ENCODE data around the gene CACNA1D.

The CACNA1D gene

GRCh38 chr3:53673722-53674350 is 179.4 kb downstream of the CACNA1D start:
- H3K4me3 ChIP-seq (ENCODE audit: low read depth, low read length) = no peak overlapping the region
- no peaks in the 10 kb centered on the region for H3K4me1 ChIP-seq (ENCODE audit: control insufficient read depth, insufficient read depth, low read length)
- no peaks in the 10 kb centered on the region for H3K36me3 ChIP-seq (ENCODE audit: control insufficient read depth, insufficient read depth, low read length)
- no peaks in the 10 kb centered on the region for H3K9me3 ChIP-seq (ENCODE audit: control insufficient read depth, insufficient read depth, low read depth, low read length)
- H3K9ac ChIP-seq (ENCODE audit: low read length) = no peak overlapping the region
- no peak overlapping the region for H3K27ac ChIP-seq (ENCODE audit: low read depth, low read length)
- H3K27me3 ChIP-seq (ENCODE audit: control insufficient read depth, insufficient read depth, low read length) = no peaks in the 10 kb centered on the region

GRCh38 chr3:53674582-53674981 is 180.2 kb downstream of the CACNA1D start:
- Histone ChIP-seq H3K9me3 (ENCODE audit: control insufficient read depth, insufficient read depth, low read depth, low read length) (no peaks in the 10 kb centered on the region), H3K4me1 (ENCODE audit: control insufficient read depth, insufficient read depth, low read length) (no peaks in the 10 kb centered on the region), H3K36me3 (ENCODE audit: control insufficient read depth, insufficient read depth, low read length) (no peaks in the 10 kb centered on the region), H3K27ac (ENCODE audit: low read depth, low read length) (no peak overlapping the region), H3K9ac (ENCODE audit: low read length) (no peak overlapping the region), H3K27me3 (ENCODE audit: control insufficient read depth, insufficient read depth, low read length) (no peaks in the 10 kb centered on the region), H3K4me3 (ENCODE audit: low read depth, low read length) (no peak overlapping the region)

GRCh38 chr3:53675022-53675697 is 180.7 kb downstream of the CACNA1D start:
- Histone ChIP-seq H3K4me3 (ENCODE audit: low read depth, low read length) (no peak overlapping the region), H3K27ac (ENCODE audit: low read depth, low read length) (no peak overlapping the region), H3K9me3 (ENCODE audit: control insufficient read depth, insufficient read depth, low read depth, low read length) (no peaks in the 10 kb centered on the region), H3K27me3 (ENCODE audit: control insufficient read depth, insufficient read depth, low read length) (no peaks in the 10 kb centered on the region), H3K4me1 (ENCODE audit: control insufficient read depth, insufficient read depth, low read length) (no peaks in the 10 kb centered on the region), H3K9ac (ENCODE audit: low read length) (no peak overlapping the region), H3K36me3 (ENCODE audit: control insufficient read depth, insufficient read depth, low read length) (no peaks in the 10 kb centered on the region)

- no peak overlapping the region for H3K9ac ChIP-seq (ENCODE audit: low read length)
- H3K4me3 ChIP-seq (ENCODE audit: low read depth, low read length) = no peak overlapping the region
- no peaks in the 10 kb centered on the region for H3K4me1 ChIP-seq (ENCODE audit: control insufficient read depth, insufficient read depth, low read length)
- H3K36me3 ChIP-seq (ENCODE audit: control insufficient read depth, insufficient read depth, low read length) = no peaks in the 10 kb centered on the region
- H3K27me3 ChIP-seq (ENCODE audit: control insufficient read depth, insufficient read depth, low read length) = peaks cover 2% of the 10 kb centered on the region; the same call in 1 of the 2 replicates
- no peak overlapping the region for H3K27ac ChIP-seq (ENCODE audit: low read depth, low read length)
- no peaks in the 10 kb centered on the region for H3K9me3 ChIP-seq (ENCODE audit: control insufficient read depth, insufficient read depth, low read depth, low read length)
Observed at GRCh38 chr3:53675942-53676341, 181.5 kb downstream of the CACNA1D start.

GRCh38 chr3:53677413-53677812 is 183.0 kb downstream of the CACNA1D start:
- Histone ChIP-seq H3K36me3 (ENCODE audit: control insufficient read depth, insufficient read depth, low read length) (no peaks in the 10 kb centered on the region), H3K27ac (ENCODE audit: low read depth, low read length) (no peak overlapping the region), H3K9ac (ENCODE audit: low read length) (no peak overlapping the region), H3K4me3 (ENCODE audit: low read depth, low read length) (no peak overlapping the region), H3K27me3 (ENCODE audit: control insufficient read depth, insufficient read depth, low read length) (peaks cover 10% of the 10 kb centered on the region; the same call in 1 of the 2 replicates), H3K9me3 (ENCODE audit: control insufficient read depth, insufficient read depth, low read depth, low read length) (no peaks in the 10 kb centered on the region), H3K4me1 (ENCODE audit: control insufficient read depth, insufficient read depth, low read length) (no peaks in the 10 kb centered on the region)

GRCh38 chr3:53680028-53680427 is 185.6 kb downstream of the CACNA1D start:
- no peaks in the 10 kb centered on the region for H3K4me1 ChIP-seq (ENCODE audit: control insufficient read depth, insufficient read depth, low read length)
- no peak overlapping the region for H3K9ac ChIP-seq (ENCODE audit: low read length)
- no peak overlapping the region for H3K4me3 ChIP-seq (ENCODE audit: low read depth, low read length)
- H3K27ac ChIP-seq (ENCODE audit: low read depth, low read length) = no peak overlapping the region
- H3K27me3 ChIP-seq (ENCODE audit: control insufficient read depth, insufficient read depth, low read length) = peaks cover 15% of the 10 kb centered on the region; the same call in 1 of the 2 replicates
- H3K9me3 ChIP-seq (ENCODE audit: control insufficient read depth, insufficient read depth, low read depth, low read length) = no peaks in the 10 kb centered on the region
- no peaks in the 10 kb centered on the region for H3K36me3 ChIP-seq (ENCODE audit: control insufficient read depth, insufficient read depth, low read length)

- Histone ChIP-seq H3K36me3 (ENCODE audit: control insufficient read depth, insufficient read depth, low read length) (no peaks in the 10 kb centered on the region), H3K27me3 (ENCODE audit: control insufficient read depth, insufficient read depth, low read length) (peaks cover 15% of the 10 kb centered on the region; the same call in 1 of the 2 replicates), H3K9me3 (ENCODE audit: control insufficient read depth, insufficient read depth, low read depth, low read length) (no peaks in the 10 kb centered on the region), H3K4me1 (ENCODE audit: control insufficient read depth, insufficient read depth, low read length) (no peaks in the 10 kb centered on the region), H3K4me3 (ENCODE audit: low read depth, low read length) (no peak overlapping the region), H3K27ac (ENCODE audit: low read depth, low read length) (no peak overlapping the region), H3K9ac (ENCODE audit: low read length) (no peak overlapping the region)
Observed at GRCh38 chr3:53682807-53683206, 188.4 kb downstream of the CACNA1D start.

GRCh38 chr3:53688066-53688465 is 193.7 kb downstream of the CACNA1D start:
- no peak overlapping the region for H3K4me3 ChIP-seq (ENCODE audit: low read depth, low read length)
- no peaks in the 10 kb centered on the region for H3K4me1 ChIP-seq (ENCODE audit: control insufficient read depth, insufficient read depth, low read length)
- no peaks in the 10 kb centered on the region for H3K9me3 ChIP-seq (ENCODE audit: control insufficient read depth, insufficient read depth, low read depth, low read length)
- H3K36me3 ChIP-seq (ENCODE audit: control insufficient read depth, insufficient read depth, low read length) = no peaks in the 10 kb centered on the region
- no peak overlapping the region for H3K27ac ChIP-seq (ENCODE audit: low read depth, low read length)
- peaks cover under 1% of the 10 kb centered on the region; the same call in 1 of the 2 replicates for H3K27me3 ChIP-seq (ENCODE audit: control insufficient read depth, insufficient read depth, low read length)
- H3K9ac ChIP-seq (ENCODE audit: low read length) = no peak overlapping the region

- Histone ChIP-seq H3K36me3 (ENCODE audit: control insufficient read depth, insufficient read depth, low read length) (no peaks in the 10 kb centered on the region), H3K27me3 (ENCODE audit: control insufficient read depth, insufficient read depth, low read length) (no peaks in the 10 kb centered on the region), H3K9me3 (ENCODE audit: control insufficient read depth, insufficient read depth, low read depth, low read length) (no peaks in the 10 kb centered on the region), H3K4me3 (ENCODE audit: low read depth, low read length) (no peak overlapping the region), H3K27ac (ENCODE audit: low read depth, low read length) (no peak overlapping the region), H3K4me1 (ENCODE audit: control insufficient read depth, insufficient read depth, low read length) (no peaks in the 10 kb centered on the region), H3K9ac (ENCODE audit: low read length) (no peak overlapping the region)
Observed at GRCh38 chr3:53688989-53689388, 194.6 kb downstream of the CACNA1D start.

- no peak overlapping the region for H3K4me3 ChIP-seq (ENCODE audit: low read depth, low read length)
- no peaks in the 10 kb centered on the region for H3K9me3 ChIP-seq (ENCODE audit: control insufficient read depth, insufficient read depth, low read depth, low read length)
- H3K36me3 ChIP-seq (ENCODE audit: control insufficient read depth, insufficient read depth, low read length) = no peaks in the 10 kb centered on the region
- no peak overlapping the region for H3K27ac ChIP-seq (ENCODE audit: low read depth, low read length)
- no peak overlapping the region for H3K9ac ChIP-seq (ENCODE audit: low read length)
- no peaks in the 10 kb centered on the region for H3K4me1 ChIP-seq (ENCODE audit: control insufficient read depth, insufficient read depth, low read length)
- H3K27me3 ChIP-seq (ENCODE audit: control insufficient read depth, insufficient read depth, low read length) = no peaks in the 10 kb centered on the region
Observed at GRCh38 chr3:53689681-53690080, 195.3 kb downstream of the CACNA1D start.

- Histone ChIP-seq H3K9ac (ENCODE audit: low read length) (no peak overlapping the region), H3K27me3 (ENCODE audit: control insufficient read depth, insufficient read depth, low read length) (no peaks in the 10 kb centered on the region), H3K4me3 (ENCODE audit: low read depth, low read length) (no peak overlapping the region)
Observed at GRCh38 chr3:53690521-53690920, 196.1 kb downstream of the CACNA1D start.

More at GRCh38 chr3:53690521-53690920, 196.1 kb downstream of the CACNA1D start:
- no peak overlapping the region for H3K27ac ChIP-seq (ENCODE audit: low read depth, low read length)
- no peaks in the 10 kb centered on the region for H3K9me3 ChIP-seq (ENCODE audit: control insufficient read depth, insufficient read depth, low read depth, low read length)
- no peaks in the 10 kb centered on the region for H3K4me1 ChIP-seq (ENCODE audit: control insufficient read depth, insufficient read depth, low read length)
- H3K36me3 ChIP-seq (ENCODE audit: control insufficient read depth, insufficient read depth, low read length) = no peaks in the 10 kb centered on the region
